Gastroesophageal sphincter (tissue), 4 donors: ENCODE results near the gene MTCL3.

ENCODE experiments used
- ATAC-seq: fragments of 150-250 bp; one replicate; pipeline ENCODE4 v1.9.1; 2016; ENCODE audit warnings: mild to moderate bottlenecking, moderate library complexity
- H3K27ac ChIP-seq, 4 donors: fragments of 200-600 bp; sonication (generic) in 3 of 4; 1 replicate in 3 of 4; 2 replicates in 1 of 4; pipeline ENCODE4 v1.5.1; 2016 to 2019
- H3K27me3 ChIP-seq: fragments of 200-600 bp; sonication (generic); one replicate; pipeline ENCODE4 v1.5.1; 2019
- H3K36me3 ChIP-seq, 2 donors: fragments of 200-600 bp; sonication (generic); one replicate each; pipeline ENCODE4 v1.5.1; 2019; ENCODE audit warnings: control low read depth in 1 of 2
- H3K4me1 ChIP-seq, 3 donors: fragments of 200-600 bp; sonication (generic); 1 replicate in 2 of 3; 2 replicates in 1 of 3; pipeline ENCODE4 v1.5.1; 2016 to 2019; ENCODE audit warnings: control low read depth in 2 of 3
- H3K4me3 ChIP-seq, 2 donors: fragments of 200-600 bp; sonication (generic); one replicate each; pipeline ENCODE4 v1.5.1; 2019; ENCODE audit warnings: mild to moderate bottlenecking in 1 of 2, moderate library complexity in 1 of 2
- H3K9me3 ChIP-seq, 3 donors: fragments of 200-600 bp; sonication (generic); one replicate each; pipeline ENCODE4 v1.5.1; 2017 to 2019; ENCODE audit warnings: control low read depth in 2 of 3
- CTCF ChIP-seq, 4 experiments: fragments of 200-600 bp in 2 of 4; fragments of 450-650 bp in 2 of 4; sonication (generic) in 1 of 4; IDR thresholded peaks; one replicate each; pipeline ENCODE4 v1.5.1; 2017 to 2019; ENCODE audit warnings: antibody characterized with exemption in 4 of 4, mild to moderate bottlenecking in 2 of 4, moderate library complexity in 2 of 4
- EP300 ChIP-seq: sonication (generic); formaldehyde crosslinking; IDR thresholded peaks from one replicate; pipeline ENCODE4 v1.6.1; 2017; ENCODE audit warnings: antibody characterized with exemption, mild to moderate bottlenecking
- POLR2A ChIP-seq, 2 donors: fragments of 450-650 bp; IDR thresholded peaks; one replicate each; pipeline ENCODE4 v1.6.1; 2017; ENCODE audit warnings: antibody characterized with exemption in 2 of 2, mild to moderate bottlenecking in 2 of 2, moderate library complexity in 1 of 2
- POLR2AphosphoS5 ChIP-seq: sonication (generic); formaldehyde crosslinking; IDR thresholded peaks from one replicate; pipeline ENCODE4 v1.6.1; 2017; ENCODE audit warnings: antibody characterized with exemption
- WGBS, 2 donors: methylation state at CpG; one replicate each; pipeline ENCODE4 v1.1.5; 2018; ENCODE audit warnings: low coverage in 1 of 2; 5-methylcytosine and 5-hydroxymethylcytosine counted together

MTCL3 gene

GRCh38 chr6:127516662-127517273 lies 2.4 kb downstream of the MTCL3 start:
- no peak for ATAC-seq
- WGBS, 2 donors = 17 to 20% methylated on average over 4 of the region's 6 CpGs
- Histone ChIP-seq H3K27ac (no peak overlapping the region), H3K4me3 (peak overlapping the region; percentile 87 to 92), H3K36me3 (no peaks in the 10 kb centered on the region), H3K27me3 (peaks cover 54% of the 10 kb centered on the region), H3K9me3 (no peaks in the 10 kb centered on the region), H3K4me1 (peaks cover 0 to 46% (median 24%) of the 10 kb centered on the region in 3 donors)
- TF ChIP-seq POLR2AphosphoS5 (no peak), CTCF (IDR thresholded peaks at IDR 0.05) (peak in 3 of 4 experiments; percentile 24 to 45 (median 34))

- Histone ChIP-seq H3K27me3 (peaks cover 47% of the 10 kb centered on the region), H3K4me3 (peak overlapping the region; percentile 87 to 92), H3K4me1 (peaks cover 0 to 46% (median 24%) of the 10 kb centered on the region in 3 donors), H3K9me3 (no peaks in the 10 kb centered on the region), H3K36me3 (peaks cover 0 to under 1% of the 10 kb centered on the region in 2 donors), H3K27ac (peak overlapping the region in 3 of 4 donors; percentile 41 to 76 (median 69))
- peak; percentile 80 for ATAC-seq
- no CpG with 5 or more reads among the region's 76 CpGs for WGBS, 2 donors
- no peak for TF ChIP-seq POLR2AphosphoS5
- peak in 1 of 4 experiments; percentile 34 for TF ChIP-seq CTCF (IDR thresholded peaks at IDR 0.05)
Measured at GRCh38 chr6:127515794-127516661, 3.1 kb downstream of the MTCL3 start.

- H3K9me3 ChIP-seq = no peaks in the 10 kb centered on the region
- H3K27ac ChIP-seq = peak overlapping the region in 3 of 4 donors; percentile 41 to 76 (median 69)
- ATAC-seq = peak; percentile 17
- peak overlapping the region; percentile 87 to 92 for H3K4me3 ChIP-seq
- peaks cover 0 to 46% (median 24%) of the 10 kb centered on the region in 3 donors for H3K4me1 ChIP-seq
- H3K36me3 ChIP-seq = peaks cover 0 to 8% of the 10 kb centered on the region in 2 donors
- TF ChIP-seq POLR2AphosphoS5 (no peak), CTCF (IDR thresholded peaks at IDR 0.05) (no peak), POLR2A (IDR thresholded peaks at IDR 0.05) (no peak), EP300 (no peak)
- peaks cover 40% of the 10 kb centered on the region for H3K27me3 ChIP-seq
- 4% methylated on average over 6 to 10 of the region's 38 CpGs for WGBS, 2 donors
Measured at GRCh38 chr6:127515234-127515793, 3.8 kb downstream of the MTCL3 start.

GRCh38 chr6:127514773-127515227 lies 4.3 kb downstream of the MTCL3 start:
- Histone ChIP-seq H3K36me3 (peaks cover 0 to 13% of the 10 kb centered on the region in 2 donors), H3K9me3 (no peaks in the 10 kb centered on the region), H3K27ac (peak overlapping the region in 2 of 4 donors; percentile 69 to 76), H3K4me3 (peak overlapping the region; percentile 87 to 92), H3K27me3 (peaks cover 35% of the 10 kb centered on the region), H3K4me1 (peaks cover 0 to 46% (median 24%) of the 10 kb centered on the region in 3 donors)
- WGBS, 2 donors = 22% methylated on average over 19 of the region's 32 CpGs; no CpG with 5 or more reads in 1 of the 2 donors
- ATAC-seq = no peak
- no peak for TF ChIP-seq EP300
- TF ChIP-seq POLR2AphosphoS5 = no peak
- no peak for TF ChIP-seq POLR2A (IDR thresholded peaks at IDR 0.05)
- TF ChIP-seq CTCF (IDR thresholded peaks at IDR 0.05) = no peak
